GM23248 (cell line): ENCODE data around the gene TBC1D2B. TPM values are rescaled to one million over a fixed set of nuclear protein-coding genes. Genes with fewer than 3 reads are reported as not detected.
"Not testable (repeated sequence)": the region's sequence is repeated elsewhere in the genome, so short reads cannot be mapped to it uniquely, and the experiment has no call there.

Source experiments
- DNase-seq: peaks from one replicate; pipeline ENCODE4 v3.0.0-alpha.2; 2015
- H2AFZ ChIP-seq: fragments of 200-600 bp; sonication (generic); 2 replicates; pipeline ENCODE4 v1.6.1; 2016; ENCODE audit warnings: antibody characterized with exemption
- H3F3A ChIP-seq: fragments of 200-600 bp; sonication (generic); 2 replicates; pipeline ENCODE4 v1.6.1; 2016; ENCODE audit warnings: mild to moderate bottlenecking, antibody characterized with exemption, mixed run types; ENCODE audit not compliant: insufficient read depth
- H3K27ac ChIP-seq: fragments of 200-600 bp; sonication (generic); 2 replicates; pipeline ENCODE4 v1.5.1; 2016; ENCODE audit warnings: mild to moderate bottlenecking
- H3K27me3 ChIP-seq: fragments of 200-600 bp; sonication (generic); replicated peaks from 2 replicates; pipeline ENCODE4 v1.6.1; 2016; ENCODE audit warnings: mild to moderate bottlenecking; ENCODE audit not compliant: insufficient read depth
- H3K36me3 ChIP-seq: fragments of 200-600 bp; sonication (generic); 2 replicates; pipeline ENCODE4 v1.6.1; 2016; ENCODE audit warnings: low read depth, mild to moderate bottlenecking
- H3K4me1 ChIP-seq: fragments of 200-600 bp; sonication (generic); 2 replicates; pipeline ENCODE4 v1.6.1; 2016; ENCODE audit warnings: mild to moderate bottlenecking; ENCODE audit not compliant: insufficient read depth
- H3K4me2 ChIP-seq: fragments of 200-600 bp; sonication (generic); one replicate; pipeline ENCODE4 v1.6.1; 2016; ENCODE audit warnings: mild to moderate bottlenecking; ENCODE audit not compliant: unreplicated experiment
- H3K4me3 ChIP-seq: fragments of 200-600 bp; sonication (generic); 2 replicates; pipeline ENCODE4 v1.5.1; 2016; ENCODE audit warnings: mild to moderate bottlenecking
- H3K79me2 ChIP-seq: fragments of 200-600 bp; sonication (generic); 2 replicates; pipeline ENCODE4 v1.6.1; 2016; ENCODE audit warnings: mild to moderate bottlenecking; ENCODE audit not compliant: insufficient read depth
- H3K9ac ChIP-seq: fragments of 200-600 bp; sonication (generic); 2 replicates; pipeline ENCODE4 v1.6.1; 2016; ENCODE audit warnings: mild to moderate bottlenecking
- H3K9me2 ChIP-seq: fragments of 200-600 bp; sonication (generic); 2 replicates; pipeline ENCODE4 v1.6.1; 2016; ENCODE audit warnings: mixed run types, mild to moderate bottlenecking, moderate library complexity; ENCODE audit not compliant: insufficient read depth
- H3K9me3 ChIP-seq: fragments of 200-600 bp; sonication (generic); one replicate; pipeline ENCODE4 v1.6.1; 2017; ENCODE audit warnings: low read depth
- H4K20me1 ChIP-seq: fragments of 200-600 bp; sonication (generic); 2 replicates; pipeline ENCODE4 v1.6.0; 2016; ENCODE audit not compliant: insufficient read depth
- EZH2 ChIP-seq: fragments of 200-600 bp; sonication (generic); IDR thresholded peaks from 2 replicates; pipeline ENCODE4 v1.6.1; 2018; ENCODE audit warnings: antibody characterized with exemption, mild to moderate bottlenecking; ENCODE audit not compliant: insufficient read depth, poor library complexity, severe bottlenecking
- EZH2phosphoT487 ChIP-seq: fragments of 200-600 bp; sonication (generic); IDR thresholded peaks from 2 replicates; pipeline ENCODE4 v1.6.1; 2018; ENCODE audit warnings: antibody characterized with exemption, moderate library complexity, mild to moderate bottlenecking, low read depth; ENCODE audit not compliant: insufficient read depth
- WGBS, 2 experiments: methylation state at CpG; one replicate each; pipeline ENCODE4 v1.1.6; 2015 to 2017; ENCODE audit warnings: low lambda C conversion rate in 2 of 2, low coverage in 1 of 2; ENCODE audit errors: missing lambda C conversion rate in 2 of 2; 5-methylcytosine and 5-hydroxymethylcytosine counted together
- in situ Hi-C: fragments of 300-500 bp; cut with MboI; formaldehyde crosslinking; loops from 2 replicates; pipeline ENCODE4 v1.15.0; 2020
- polyA plus RNA-seq: library from polyadenylated mRNA; unstranded; fragments of >200 nt; fragmentation: Nextera tagmentation; extraction: Ambion mirVana; gene quantifications from 2 replicates; pipeline ENCODE4 v1.2.1, GENCODE V29; 2016
- total RNA-seq: library from RNA; depleted of rRNA; stranded (reverse); fragments of >200 nt; shearing (Covaris generic); gene quantifications from 2 replicates; pipeline ENCODE4 v1.2.3, GENCODE V29; 2014

TBC1D2B gene
- total and polyA plus RNA-seq, 2 experiments from 2014 or later = 11.1 to 40.5 TPM

DNA sequence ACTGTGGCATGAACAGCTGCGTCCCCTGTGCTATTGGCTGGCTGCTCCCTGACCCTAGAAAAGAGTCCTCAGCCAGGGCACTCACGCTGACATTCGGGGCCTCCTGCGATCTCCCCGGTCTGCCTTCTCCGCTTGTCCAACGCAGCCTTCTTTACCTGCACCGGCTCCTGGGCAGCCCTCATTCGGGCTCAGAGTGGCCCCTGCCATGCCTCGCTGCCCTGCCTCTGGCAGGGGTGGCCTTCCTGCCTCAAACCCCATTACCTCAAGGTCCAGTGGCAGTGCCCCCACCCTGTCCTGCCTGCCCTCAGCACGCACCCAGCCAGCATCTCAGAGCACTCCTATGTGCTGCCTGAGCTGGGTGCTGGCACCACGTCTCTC is 86.5 kb downstream of the TBC1D2B start:
- WGBS, 2 experiments = 93 to 95% methylated on average over 12 of the region's 12 CpGs
- no peaks in the 10 kb centered on the region for H3K79me2 ChIP-seq
- DNase-seq = no peak
- H3K4me2 ChIP-seq = no peak overlapping the region
- no peak overlapping the region for H3K4me3 ChIP-seq
- no peak overlapping the region for H3K27ac ChIP-seq
- in situ Hi-C loops = no loop called here
- TF ChIP-seq EZH2 (no peak), EZH2phosphoT487 (no peak)
- no peaks in the 10 kb centered on the region for H4K20me1 ChIP-seq
- no peaks in the 10 kb centered on the region for H3K27me3 ChIP-seq
- H3K36me3 ChIP-seq = no peaks in the 10 kb centered on the region
- H3F3A ChIP-seq = peaks cover 11% of the 10 kb centered on the region; the same call in 1 of the 2 replicates
- peaks cover 28% of the 10 kb centered on the region for H3K4me1 ChIP-seq
- H2AFZ ChIP-seq = no peak overlapping the region
- no peaks in the 10 kb centered on the region for H3K9me2 ChIP-seq
- no peaks in the 10 kb centered on the region for H3K9me3 ChIP-seq
- no peak overlapping the region for H3K9ac ChIP-seq

DNA sequence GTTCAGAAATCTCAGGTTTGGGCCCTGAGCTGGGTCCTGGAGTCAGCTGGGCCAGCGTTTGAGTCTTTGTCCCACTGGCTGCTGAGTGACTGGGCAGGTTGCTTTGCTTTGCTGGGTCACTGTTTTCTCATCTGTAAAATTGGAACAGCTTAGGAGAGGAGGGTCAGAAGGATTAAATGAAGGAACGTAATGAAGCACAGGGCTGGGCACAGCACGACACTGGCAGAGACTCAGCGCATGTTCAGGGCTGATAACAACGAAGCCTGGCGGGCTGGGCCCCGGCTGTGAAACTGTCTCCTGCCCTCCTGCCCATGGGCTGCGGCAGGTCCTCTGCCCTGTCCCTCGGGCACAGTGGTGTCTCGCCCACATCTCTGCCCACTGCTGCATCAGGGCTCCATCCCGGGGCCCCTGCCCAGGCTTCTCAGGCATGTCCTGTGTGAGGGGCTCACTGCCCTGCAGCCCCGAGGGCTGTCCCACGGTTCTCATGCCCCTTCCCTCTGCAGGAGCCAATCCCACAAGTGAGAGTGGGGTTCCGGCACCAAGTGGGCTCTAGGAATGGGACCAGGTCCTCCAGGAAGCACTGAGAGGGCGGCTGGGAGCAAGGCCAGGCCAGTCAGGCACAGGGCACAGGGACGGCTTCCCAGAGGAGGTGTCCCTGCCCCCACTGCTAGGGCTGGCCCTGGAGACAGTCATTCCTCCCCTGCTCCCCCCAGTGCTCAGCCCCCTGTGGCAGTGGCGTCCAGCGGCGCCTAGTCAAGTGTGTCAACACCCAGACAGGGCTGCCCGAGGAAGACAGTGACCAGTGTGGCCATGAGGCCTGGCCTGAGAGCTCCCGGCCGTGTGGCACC is 88.0 kb downstream of the TBC1D2B start:
- Histone ChIP-seq H3K4me1 (peaks cover 21% of the 10 kb centered on the region), H2AFZ (no peak overlapping the region), H3K36me3 (no peaks in the 10 kb centered on the region), H3K9ac (no peak overlapping the region), H3K9me2 (no peaks in the 10 kb centered on the region), H3F3A (peaks cover 11% of the 10 kb centered on the region; the same call in 1 of the 2 replicates), H3K4me2 (no peak overlapping the region), H4K20me1 (no peaks in the 10 kb centered on the region), H3K79me2 (no peaks in the 10 kb centered on the region), H3K27ac (no peak overlapping the region), H3K4me3 (no peak overlapping the region), H3K27me3 (no peaks in the 10 kb centered on the region), H3K9me3 (no peaks in the 10 kb centered on the region)
- TF ChIP-seq EZH2 (no peak), EZH2phosphoT487 (no peak)
- WGBS, 2 experiments = 78 to 84% methylated on average over 17 to 18 of the region's 22 CpGs
- DNase-seq = no peak
- in situ Hi-C loops = no loop called here

GRCh38 chr15:77988347-77989295 is 88.9 kb downstream of the TBC1D2B start:
- Histone ChIP-seq H3K9ac (no peak overlapping the region), H3K27ac (no peak overlapping the region), H2AFZ (no peak overlapping the region), H3K4me3 (no peak overlapping the region), H3K9me3 (no peaks in the 10 kb centered on the region), H3K79me2 (no peaks in the 10 kb centered on the region), H3F3A (peaks cover 8% of the 10 kb centered on the region; the same call in 1 of the 2 replicates), H3K4me1 (peaks cover 16% of the 10 kb centered on the region), H3K36me3 (no peaks in the 10 kb centered on the region), H3K9me2 (no peaks in the 10 kb centered on the region), H3K27me3 (no peaks in the 10 kb centered on the region), H3K4me2 (no peak overlapping the region), H4K20me1 (no peaks in the 10 kb centered on the region)
- DNase-seq = no peak
- in situ Hi-C loops = no loop called here
- WGBS, 2 experiments = 52 to 55% methylated on average over 31 to 34 of the region's 34 CpGs
- TF ChIP-seq EZH2phosphoT487 (no peak), EZH2 (no peak)

DNA sequence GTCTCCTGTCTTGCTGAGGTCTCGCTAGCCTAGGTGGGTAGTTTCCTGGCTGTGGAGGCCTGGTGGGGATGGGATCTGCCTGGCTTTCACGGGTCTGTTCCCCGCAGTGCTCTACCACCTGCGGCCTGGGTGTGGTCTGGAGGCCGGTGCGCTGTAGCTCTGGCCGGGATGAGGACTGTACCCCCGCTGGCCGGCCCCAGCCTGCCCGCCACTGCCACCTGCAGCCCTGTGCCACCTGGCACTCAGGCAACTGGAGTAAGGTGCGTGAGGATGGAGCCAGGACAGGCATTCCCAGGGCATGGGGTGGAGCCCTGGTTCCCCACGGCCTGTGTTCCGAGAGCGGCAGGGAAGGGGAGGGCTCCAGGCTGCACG is 89.8 kb downstream of the TBC1D2B start:
- H3K27me3 ChIP-seq, H3K27ac ChIP-seq, H2AFZ ChIP-seq, H3K9ac ChIP-seq, H3K9me2 ChIP-seq, H3K79me2 ChIP-seq, H3K9me3 ChIP-seq, H3K4me3 ChIP-seq, in situ Hi-C loops, H4K20me1 ChIP-seq, H3F3A ChIP-seq, DNase-seq, H3K4me2 ChIP-seq, H3K36me3 ChIP-seq: not testable (repeated sequence)
- WGBS, 2 experiments = 80 to 95% methylated on average over 10 to 12 of the region's 15 CpGs
- H3K4me1 ChIP-seq = peaks cover 11% of the 10 kb centered on the region
